HG03159 (cell line): ENCODE data around the gene HMGN4.

Source experiments
- ATAC-seq: cut with Tn5 transposase; IDR thresholded peaks from one replicate; pipeline ENCODE4 v1.9.1; 2021; ENCODE audit warnings: mild to moderate bottlenecking, moderate library complexity; ENCODE audit not compliant: unreplicated experiment

Gene HMGN4

GRCh38 chr6:26576929-26577719 is 39.0 kb downstream of the HMGN4 start:
- ATAC-seq, result no peak

GRCh38 chr6:26577720-26578072 is 39.5 kb downstream of the HMGN4 start:
- ATAC-seq, result no peak

- ATAC-seq, result no peak
Measured at GRCh38 chr6:26578279-26578678, 40.1 kb downstream of the HMGN4 start.

- ATAC-seq, result no peak
Measured at GRCh38 chr6:26578741-26579140, 40.6 kb downstream of the HMGN4 start.

- no peak for ATAC-seq
Measured at GRCh38 chr6:26581164-26581915, 43.2 kb downstream of the HMGN4 start.

- no peak for ATAC-seq
Measured at GRCh38 chr6:26588965-26589364, 50.8 kb downstream of the HMGN4 start.

- ATAC-seq, result no peak
Measured at GRCh38 chr6:26592649-26593048, 54.5 kb downstream of the HMGN4 start.

- no peak for ATAC-seq
Measured at GRCh38 chr6:26593278-26594130, 55.3 kb downstream of the HMGN4 start.

GRCh38 chr6:26594131-26594498 is 55.9 kb downstream of the HMGN4 start:
- no peak for ATAC-seq

- no peak for ATAC-seq
Measured at GRCh38 chr6:26594730-26595632, 56.8 kb downstream of the HMGN4 start.

GRCh38 chr6:26595669-26596269 is 57.6 kb downstream of the HMGN4 start:
- peak; percentile 59 for ATAC-seq
